Activated CD4-positive, alpha-beta T cell treated with anti-CD3 and anti-CD28 coated beads for 48 hours (primary cell): Measurements from ENCODE around the gene PPP1R3F.

Source experiments
- DNase-seq: peaks from one replicate; pipeline ENCODE4 v3.0.0-alpha.2; 2020

PPP1R3F gene

DNA sequence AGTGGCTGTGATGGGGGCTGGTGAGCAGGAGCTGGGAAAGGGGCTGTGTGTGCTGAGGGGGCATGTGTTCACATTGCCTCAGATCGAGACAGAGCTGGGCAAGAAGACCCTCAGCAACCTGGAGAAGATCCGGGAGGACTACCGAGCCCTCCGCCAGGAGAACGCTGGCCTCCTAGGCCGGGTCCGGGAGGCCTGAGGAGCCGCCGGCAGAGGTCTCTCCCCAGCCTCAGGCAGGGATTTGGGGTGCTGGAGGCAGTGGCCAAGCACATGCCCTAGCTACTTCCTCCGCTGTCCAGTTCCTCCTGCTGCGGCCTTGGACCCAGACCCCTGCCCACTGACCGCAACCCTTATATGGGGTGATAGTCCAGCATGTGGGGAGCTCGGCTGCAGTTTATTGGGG, 19.5 kb upstream of the PPP1R3F start:
- DNase-seq, result no peak

DNA sequence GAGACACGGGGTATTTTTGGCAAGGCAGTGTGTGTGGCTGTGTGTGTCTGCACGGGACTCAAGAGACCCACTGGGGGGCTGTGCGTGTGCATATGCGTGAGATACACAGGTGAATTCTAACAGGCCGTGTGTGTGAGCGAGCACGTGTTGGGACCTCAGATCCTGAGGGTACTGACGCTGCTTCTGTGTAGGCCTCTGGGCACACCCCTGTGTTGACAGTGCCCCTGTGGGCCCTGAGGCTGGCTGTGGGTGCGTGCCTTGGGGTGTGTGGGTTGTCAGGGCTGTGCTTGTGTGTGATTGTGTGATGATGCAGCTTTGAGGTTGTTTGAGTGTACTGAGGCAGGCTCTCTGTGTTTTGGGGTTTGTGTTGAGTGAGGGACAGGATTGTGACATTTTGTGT, 19.0 kb upstream of the PPP1R3F start:
- no peak for DNase-seq

- DNase-seq, result no peak
Measured at GRCh38 chrX:49251325-49251724, 18.3 kb upstream of the PPP1R3F start.

DNA sequence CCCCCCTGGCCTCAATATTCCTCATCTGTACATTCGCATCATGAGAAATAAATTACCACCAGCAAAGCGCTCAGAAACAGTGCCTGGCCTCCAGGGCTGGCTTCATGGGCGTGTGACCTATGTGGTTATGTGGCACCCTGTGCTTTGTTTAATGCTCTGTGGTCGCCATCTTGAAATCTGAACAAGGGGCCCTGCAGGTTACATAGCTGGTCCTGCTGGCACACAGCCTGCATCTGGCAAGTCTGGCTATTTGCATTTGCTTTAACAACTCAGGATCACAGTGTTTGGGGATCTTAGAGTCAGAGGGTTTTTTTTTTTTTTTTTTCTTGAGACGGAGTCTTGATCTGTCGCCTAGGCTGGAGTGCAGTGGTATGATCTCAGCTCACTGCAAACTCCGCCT, 15.0 kb upstream of the PPP1R3F start:
- no peak for DNase-seq

DNA sequence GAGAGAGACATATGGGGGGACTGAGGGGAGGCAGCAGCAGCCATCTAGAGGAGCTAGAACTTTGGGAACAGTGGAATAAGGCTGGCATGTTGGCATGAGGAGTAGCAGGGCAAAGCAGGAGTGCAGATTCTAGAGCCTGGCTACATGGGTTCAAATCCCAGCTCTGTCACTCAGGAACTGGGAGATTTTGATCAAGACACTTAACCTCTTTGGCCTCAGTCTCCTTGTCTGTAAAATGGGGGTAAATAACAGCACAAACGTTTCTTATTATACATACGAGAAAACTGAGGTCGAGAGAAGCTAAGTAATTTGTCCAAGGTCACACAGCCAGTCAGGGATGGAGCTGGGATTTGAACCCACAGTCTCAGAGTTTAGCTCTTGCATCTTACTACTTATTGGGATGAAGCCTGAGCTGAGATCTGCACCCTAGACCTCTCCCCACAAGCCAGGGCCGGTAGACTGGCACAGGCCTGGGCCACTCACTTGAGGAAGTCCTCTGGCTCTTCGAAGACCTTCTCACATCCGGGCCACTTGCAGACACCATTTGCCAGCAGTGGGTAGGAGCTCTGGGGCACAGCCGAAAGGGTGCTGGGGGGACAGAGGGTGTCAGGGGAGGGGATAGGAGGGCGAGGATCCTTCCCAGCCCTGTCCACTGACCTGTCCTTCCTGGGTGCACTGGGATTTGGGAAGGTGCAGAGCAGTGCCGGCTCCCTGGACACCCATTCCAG, 13.2 kb upstream of the PPP1R3F start:
- DNase-seq, result no peak

- no peak for DNase-seq
Measured at GRCh38 chrX:49257074-49257790, 12.4 kb upstream of the PPP1R3F start.

DNA sequence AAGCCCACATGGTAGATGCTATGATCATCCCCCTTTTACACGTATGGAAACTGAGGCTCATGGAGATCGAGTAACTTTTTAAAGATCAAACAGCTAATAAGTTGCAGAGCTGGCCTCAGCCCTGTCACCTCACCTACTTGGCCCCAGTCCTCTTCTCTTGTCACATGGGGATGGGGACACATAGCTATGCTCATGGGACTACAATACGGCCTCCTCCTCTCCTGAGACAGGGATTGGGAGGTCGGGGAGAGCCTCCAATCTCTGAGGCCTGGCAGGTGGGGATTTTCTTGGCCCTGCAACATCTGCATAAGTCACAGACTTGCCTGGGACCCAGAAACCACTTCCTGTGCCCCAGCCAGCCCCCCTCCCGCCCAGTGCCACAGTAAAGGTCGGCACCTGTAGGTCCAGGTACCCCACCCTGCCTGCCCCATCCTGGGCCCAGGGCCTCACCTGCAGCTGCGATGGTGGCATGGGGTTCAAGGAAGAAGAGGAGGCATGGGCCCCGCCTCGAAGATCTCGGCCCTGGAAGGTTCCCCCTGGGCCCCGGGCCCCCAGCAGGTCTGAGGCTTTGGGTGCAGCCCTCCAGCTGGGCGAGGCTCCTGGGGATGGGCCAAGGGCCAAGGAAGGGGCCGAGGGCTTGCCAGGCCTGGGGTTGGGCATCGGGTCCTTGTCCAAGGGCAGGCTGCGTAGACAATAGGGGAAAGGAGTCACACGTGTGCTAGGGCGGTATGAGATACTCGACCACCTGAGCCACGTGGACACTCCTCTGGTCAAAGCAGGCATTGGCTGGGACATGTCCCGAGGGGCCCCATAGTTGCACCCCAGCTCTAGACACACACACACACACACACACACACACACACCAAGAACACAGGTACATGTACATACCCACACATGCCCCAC, 11.5 kb upstream of the PPP1R3F start:
- peak; percentile 34 for DNase-seq

GRCh38 chrX:49258749-49259124, 10.9 kb upstream of the PPP1R3F start:
- no peak for DNase-seq

DNA sequence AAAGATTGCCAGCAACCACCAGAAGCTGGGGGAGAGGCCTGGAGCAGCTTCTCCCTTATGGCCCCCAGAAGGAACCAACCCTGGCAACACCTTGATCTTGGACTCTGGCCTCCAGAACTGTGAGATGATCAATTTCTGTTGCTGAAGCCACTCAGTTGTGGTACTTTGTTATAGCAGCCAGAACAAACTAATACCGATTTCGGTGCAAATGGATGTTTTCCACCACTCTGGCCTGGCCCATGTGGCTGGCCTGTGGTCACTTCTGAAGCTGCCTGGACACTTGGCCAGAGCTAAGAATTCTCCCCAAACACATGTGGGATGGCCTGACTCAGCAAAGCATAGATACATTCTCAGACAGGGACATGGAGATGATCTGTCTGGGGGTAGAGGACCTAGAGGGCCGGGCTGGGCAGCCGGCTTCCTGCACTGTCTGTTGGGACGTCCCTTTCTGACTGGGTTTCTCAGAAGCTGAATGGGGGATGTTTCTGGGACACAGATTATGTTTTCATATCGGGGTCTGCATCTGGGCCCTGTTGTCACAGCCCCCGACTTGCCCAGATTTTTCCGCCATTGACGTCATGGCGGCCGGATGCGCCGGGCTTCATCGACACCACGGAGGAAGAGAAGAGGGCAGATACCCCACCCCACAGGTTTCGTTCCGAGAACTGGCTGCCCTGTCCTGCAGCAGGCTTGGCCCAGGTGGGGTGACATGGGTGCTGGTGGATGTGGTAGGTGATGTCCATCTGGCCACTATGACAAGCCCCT, 9.2 kb upstream of the PPP1R3F start:
- no peak for DNase-seq

GRCh38 chrX:49262603-49263002, 7.0 kb upstream of the PPP1R3F start:
- DNase-seq, result no peak

- no peak for DNase-seq
Measured at GRCh38 chrX:49263631-49264030, 6.0 kb upstream of the PPP1R3F start.

GRCh38 chrX:49264460-49264859, 5.1 kb upstream of the PPP1R3F start, which contains the start of gene FOXP3:
FOXP3 (minus strand) TSS chrX:49264710; CDS start chrX:49258505, 6,205 bp downstream.
- no peak for DNase-seq

DNA sequence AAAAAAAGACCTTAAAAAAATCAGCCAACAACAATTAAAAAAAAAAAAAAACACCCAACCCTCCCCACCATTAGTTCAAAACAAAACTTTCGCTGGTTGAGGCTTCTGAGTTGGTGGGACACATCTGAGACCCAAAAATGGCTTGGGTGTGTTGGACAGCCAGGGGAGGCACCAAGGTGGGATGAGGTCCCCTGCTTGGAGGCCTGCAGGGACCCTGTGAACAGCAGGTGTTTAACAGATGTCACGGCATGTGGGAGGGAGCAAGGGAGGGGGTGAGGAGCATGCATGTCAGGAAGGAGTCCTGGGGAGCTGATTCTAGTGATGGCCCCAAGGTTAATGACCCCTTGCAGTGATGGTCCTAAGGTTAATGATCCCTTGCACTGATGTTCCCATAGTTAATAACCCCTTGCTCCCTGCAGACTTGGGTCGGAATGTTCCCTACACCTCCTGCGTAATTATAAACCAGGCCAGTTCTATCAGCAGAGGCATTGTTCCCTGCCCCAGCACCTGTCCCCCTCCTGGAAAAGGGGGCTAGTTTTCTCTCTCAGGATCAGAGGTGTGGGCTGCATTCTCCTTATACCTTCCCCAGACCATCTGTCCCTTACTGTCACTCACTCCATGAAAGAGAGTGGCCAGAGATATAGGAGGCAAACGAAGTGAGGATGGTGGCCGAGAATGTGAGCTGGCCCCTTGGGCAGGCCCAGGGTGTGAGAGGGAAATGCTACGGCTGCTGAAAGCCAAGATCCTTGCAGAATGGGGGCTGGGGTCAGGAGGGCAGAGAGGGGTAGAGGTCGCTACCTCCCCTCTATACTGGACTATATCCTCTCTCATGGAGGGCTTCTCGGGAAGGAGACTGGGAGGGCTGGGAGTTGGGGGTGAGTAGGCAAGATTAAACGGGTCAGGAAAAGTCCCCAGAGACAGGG, 2.8 kb upstream of the PPP1R3F start:
- no peak for DNase-seq

GRCh38 chrX:49268702-49269009, 937 bp upstream of the PPP1R3F start:
- DNase-seq, result no peak

DNA sequence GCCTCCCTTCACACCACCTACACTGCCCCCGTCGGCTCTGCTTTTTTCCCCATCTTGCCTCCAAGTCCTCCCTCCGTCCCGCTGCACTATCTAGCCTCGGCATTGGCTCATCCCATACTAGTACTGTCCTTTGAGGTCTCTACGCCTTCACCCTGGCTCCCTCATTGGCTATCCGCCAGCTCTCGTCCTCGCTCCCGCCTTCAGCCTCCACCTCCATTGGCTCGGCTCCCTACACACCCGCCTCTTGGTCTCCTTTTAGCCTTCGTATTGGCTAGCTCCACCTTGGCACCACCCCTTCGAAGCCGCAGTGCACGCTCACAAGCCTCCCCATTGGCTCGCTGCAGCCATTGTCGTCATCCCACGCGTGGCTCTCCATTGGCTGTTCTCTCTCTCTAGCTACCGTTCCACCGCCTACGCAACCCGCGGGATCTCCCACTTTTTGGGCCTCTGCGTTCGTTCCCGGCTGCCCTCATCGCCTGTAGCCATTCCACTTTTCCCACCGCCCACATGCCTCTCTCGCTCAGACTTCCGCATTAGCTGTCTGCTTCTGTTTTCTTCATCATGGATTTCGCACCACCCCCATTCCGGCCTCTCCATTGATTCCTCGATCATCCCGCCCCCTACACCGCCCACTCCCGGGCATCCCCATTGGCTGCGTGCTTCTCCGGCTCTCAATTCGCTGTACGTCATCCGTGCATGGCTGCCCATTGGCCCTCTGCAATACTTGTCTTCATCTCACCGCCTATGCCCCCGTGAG, 405 bp upstream of the PPP1R3F start:
- peak; percentile 96 for DNase-seq

DNA sequence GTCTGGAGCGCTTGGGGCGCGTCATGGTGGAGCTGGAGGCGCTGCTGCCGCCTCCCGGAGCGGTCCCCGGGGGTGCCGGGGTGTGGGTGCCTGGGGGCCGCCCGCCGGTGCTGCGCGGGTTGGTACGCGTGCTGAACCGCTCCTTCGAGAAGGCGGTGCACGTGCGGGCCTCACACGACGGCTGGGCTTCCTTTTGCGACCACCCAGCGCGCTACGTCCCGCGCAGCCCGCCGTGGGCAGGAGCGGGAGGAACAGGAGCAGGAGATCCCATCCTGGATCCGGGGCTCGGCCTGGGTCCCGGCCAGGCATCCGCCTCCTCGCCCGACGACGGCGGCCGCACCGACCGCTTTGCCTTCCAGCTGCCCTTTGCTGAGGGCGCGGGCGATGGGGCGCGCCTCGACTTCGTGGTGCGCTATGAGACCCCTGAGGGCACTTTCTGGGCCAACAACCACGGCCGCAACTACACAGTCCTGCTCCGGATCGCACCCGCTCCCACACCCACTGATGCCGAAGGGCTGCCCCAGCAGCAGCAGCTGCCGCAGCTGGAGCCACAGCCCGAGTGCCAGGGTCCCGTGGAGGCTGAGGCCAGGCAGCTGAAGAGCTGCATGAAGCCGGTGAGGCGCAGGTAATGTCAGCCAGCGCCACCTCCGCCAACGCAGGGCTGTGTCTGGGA, 792 bp downstream of the PPP1R3F start:
- no peak for DNase-seq

- DNase-seq, result peak; percentile 31
Measured at GRCh38 chrX:49271341-49271740, 1.7 kb downstream of the PPP1R3F start.

- no peak for DNase-seq
Measured at GRCh38 chrX:49272421-49272820, 2.8 kb downstream of the PPP1R3F start.

- DNase-seq, result peak; percentile 62
Measured at GRCh38 chrX:49273181-49273727, 3.7 kb downstream of the PPP1R3F start.

- no peak for DNase-seq
Measured at GRCh38 chrX:49276207-49276606, 6.6 kb downstream of the PPP1R3F start.
